Stomach (tissue), 19 donors: ENCODE results near the gene MYF5. TPM values are rescaled to one million over a fixed set of nuclear protein-coding genes. Genes with fewer than 3 reads are reported as not detected.
"Not testable (repeated sequence)": the region's sequence is repeated elsewhere in the genome, so short reads cannot be mapped to it uniquely, and the experiment has no call there.

Experiments
- DNase-seq, 2 donors: peaks; one replicate each; pipeline versions ENCODE4 v3.0.0 to v3.0.0-alpha.2; 2013 to 2019
- H3K27ac ChIP-seq, 5 donors: fragments of 200-600 bp in 4 of 5; sonication (generic) in 4 of 5; one replicate each; pipeline ENCODE4 v1.5.1; 2013 to 2019; ENCODE audit warnings: mild to moderate bottlenecking in 1 of 5, moderate library complexity in 1 of 5
- H3K27me3 ChIP-seq, 3 donors: fragments of 200-600 bp; sonication (generic); one replicate each; pipeline ENCODE4 v1.5.1; 2017 to 2019; ENCODE audit warnings: mixed run types in 1 of 3
- H3K36me3 ChIP-seq, 4 donors: fragments of 200-600 bp; sonication (generic); 1 replicate in 3 of 4; 2 replicates in 1 of 4; pipeline ENCODE4 v1.5.1; 2016 to 2019
- H3K4me1 ChIP-seq, 4 donors: fragments of 200-600 bp; sonication (generic); one replicate each; pipeline ENCODE4 v1.5.1; 2016 to 2019
- H3K4me3 ChIP-seq, 4 donors: fragments of 200-600 bp; sonication (generic) in 3 of 4; one replicate each; pipeline ENCODE4 v1.5.1; 2016 to 2019; ENCODE audit warnings: mild to moderate bottlenecking in 1 of 4
- H3K9me3 ChIP-seq, 4 donors: fragments of 200-600 bp; sonication (generic); one replicate each; pipeline ENCODE4 v1.5.1; 2016 to 2019
- CTCF ChIP-seq, 7 experiments: fragments of 450-650 bp in 4 of 7; fragments of 200-600 bp in 3 of 7; sonication (generic) in 3 of 7; IDR thresholded peaks; one replicate each; pipeline ENCODE4 v1.5.1; 2016 to 2019; ENCODE audit warnings: antibody characterized with exemption in 7 of 7, control low read depth in 2 of 7, mild to moderate bottlenecking in 1 of 7
- EP300 ChIP-seq: sonication (generic); formaldehyde crosslinking; IDR thresholded peaks from one replicate; pipeline ENCODE4 v1.6.1; 2017; ENCODE audit warnings: antibody characterized with exemption
- POLR2A ChIP-seq, 4 donors: fragments of 450-650 bp; IDR thresholded peaks; one replicate each; pipeline ENCODE4 v1.6.1; 2016; ENCODE audit warnings: antibody characterized with exemption in 4 of 4, control low read depth in 2 of 4, mild to moderate bottlenecking in 1 of 4, moderate library complexity in 1 of 4
- POLR2AphosphoS5 ChIP-seq, 3 donors: sonication (generic); formaldehyde crosslinking; IDR thresholded peaks; one replicate each; pipeline ENCODE4 v1.6.1; 2016; ENCODE audit warnings: antibody characterized with exemption in 3 of 3
- WGBS, 5 donors: extraction: QIAGEN DNeasy Blood & Tissue Kit in 3 of 5; methylation state at CpG; one replicate each; pipeline versions ENCODE4 v1.1.5 to v1.1.7; 2013 to 2018; 5-methylcytosine and 5-hydroxymethylcytosine counted together
- intact Hi-C: fragments of 100-400 bp; cut with DNase I; formaldehyde crosslinking; loops from one replicate; pipeline ENCODE4 v1.15.1; 2023; ENCODE audit warnings: low total_unique reads
- long read RNA-seq, 10 donors: transcript quantifications; one replicate each; lab custom pipeline, GENCODE V29; 2026
- polyA plus RNA-seq, 3 donors: library from polyadenylated mRNA; stranded (reverse); fragments of 200-250 nt; gene quantifications; one replicate each; pipeline ENCODE4 v1.2.3, GENCODE V29; 2013
- total RNA-seq, 5 donors: library from RNA; depleted of rRNA; stranded (reverse); fragments of >200 nt; gene quantifications; one replicate each; pipeline versions ENCODE4 v1.1.0 to v1.2.3, GENCODE V29; 2014 to 2016
- donor health status: healthy with polysubstance abuse.
- donor health status: Bipolar disorder and iron deficiency.
- donor health status: healthy.

The MYF5 gene
- not detected for total RNA-seq
- polyA plus RNA-seq, result not detected
- long read RNA-seq, donor 1, partial matches to known transcripts, result 0 of 1 reads
- long read RNA-seq, donor 1, other reads (novel, unspliced or antisense), result 0 of 1 reads
- long read RNA-seq, donor 2, result 0 reads
- long read RNA-seq, donor 3, result 0 reads
- long read RNA-seq, donor 4, result 0 reads
- long read RNA-seq, donor 5, result 0 reads
- long read RNA-seq, donor 6, result 0 reads
- long read RNA-seq, donor 7, result 0 reads
- long read RNA-seq, donor 8, result 0 reads
- long read RNA-seq, donor 9, result 0 reads
- long read RNA-seq, donor 10, result 0 reads

GRCh38 chr12:80716696-80717469 lies at the start of gene MYF5:
Gene MYF5 (plus strand): TSS chr12:80716912. CDS start chr12:80717064, 152 bp downstream.
- H3K4me1 ChIP-seq, result peaks cover 0 to 2% (median 0%) of the 10 kb centered on the region in 4 donors
- no peak within 1 kb of the TSS for H3K27ac ChIP-seq
- no peak for DNase-seq
- H3K36me3 ChIP-seq, result no peaks in the 10 kb centered on the region
- peaks cover 0 to 7% (median 3%) of the 10 kb centered on the region in 4 donors for H3K9me3 ChIP-seq
- peaks cover 0 to 51% (median 36%) of the 10 kb centered on the region in 3 donors for H3K27me3 ChIP-seq
- no peak within 1 kb of the TSS for H3K4me3 ChIP-seq
- whole genome bisulfite sequencing, 5 donors, result 49 to 70% (median 62%) methylated on average over 37 to 45 of the region's 45 CpGs
- no peak for TF ChIP-seq POLR2AphosphoS5 (IDR thresholded peaks at IDR 0.05)
- TF ChIP-seq POLR2A (IDR thresholded peaks at IDR 0.05), result no peak
- TF ChIP-seq CTCF (IDR thresholded peaks at IDR 0.05), result no peak
- TF ChIP-seq EP300, result no peak
- intact Hi-C loops, result no loop called here

- Histone ChIP-seq H3K27ac (no peak overlapping the region), H3K4me3 (no peak overlapping the region), H3K9me3 (no peaks in the 10 kb centered on the region), H3K27me3 (no peaks in the 10 kb centered on the region), H3K36me3 (no peaks in the 10 kb centered on the region), H3K4me1 (no peaks in the 10 kb centered on the region)
- no peak for DNase-seq
- WGBS, 5 donors, result 63 to 75% (median 71%) methylated on average over 5 of the region's 5 CpGs
- intact Hi-C loops, result no loop called here
- no peak for TF ChIP-seq POLR2A (IDR thresholded peaks at IDR 0.05)
- no peak for TF ChIP-seq EP300
- TF ChIP-seq CTCF (IDR thresholded peaks at IDR 0.05), result no peak
- no peak for TF ChIP-seq POLR2AphosphoS5 (IDR thresholded peaks at IDR 0.05)
Measured at GRCh38 chr12:80670214-80670613, 46.5 kb upstream of the MYF5 start.

- H3K4me1 ChIP-seq, DNase-seq, H3K4me3 ChIP-seq, H3K9me3 ChIP-seq, H3K27ac ChIP-seq, H3K27me3 ChIP-seq, H3K36me3 ChIP-seq, intact Hi-C loops: not testable (repeated sequence)
- 86 to 94% (median 91%) methylated on average over 13 of the region's 13 CpGs for WGBS, 5 donors
Measured at GRCh38 chr12:80676042-80676636, 40.6 kb upstream of the MYF5 start.

- Histone ChIP-seq H3K27me3 (no peaks in the 10 kb centered on the region), H3K9me3 (no peaks in the 10 kb centered on the region), H3K4me1 (no peaks in the 10 kb centered on the region), H3K4me3 (no peak overlapping the region), H3K36me3 (no peaks in the 10 kb centered on the region), H3K27ac (no peak overlapping the region)
- WGBS, 5 donors, result 57 to 82% (median 69%) methylated on average over 1 of the region's 1 CpG
- no peak for DNase-seq
- TF ChIP-seq POLR2A (IDR thresholded peaks at IDR 0.05), result no peak
- no peak for TF ChIP-seq POLR2AphosphoS5 (IDR thresholded peaks at IDR 0.05)
- TF ChIP-seq EP300, result no peak
- TF ChIP-seq CTCF (IDR thresholded peaks at IDR 0.05), result no peak
- intact Hi-C loops, result no loop called here
Measured at GRCh38 chr12:80676856-80677255, 39.9 kb upstream of the MYF5 start.
